Liver (tissue), 3 donors: ENCODE data around the gene ADAMTS7.

Experiments used
- SP1 ChIP-seq: IDR thresholded peaks from 2 replicates; pipeline ENCODE4 v1.6.1; 2018; ENCODE audit warnings: antibody characterized with exemption, mild to moderate bottlenecking
- TAF1 ChIP-seq: conservative IDR thresholded peaks from 2 replicates; pipeline ENCODE4 v1.6.1; 2016; ENCODE audit warnings: antibody characterized with exemption, mild to moderate bottlenecking
- YY1 ChIP-seq: IDR thresholded peaks from 2 replicates; pipeline ENCODE4 v1.6.1; 2016; ENCODE audit warnings: antibody characterized with exemption, mild to moderate bottlenecking
- TF ChIP-seq, protein P1 (sequence below): fragments of 150-350 bp; IDR thresholded peaks from 2 replicates; pipeline ENCODE4 v1.5.1; 2017; ENCODE audit warnings: improper control_type of control experiment, low read depth, low read length; ENCODE audit not compliant: missing input control
- TF ChIP-seq, protein P2 (sequence below): IDR thresholded peaks from 2 replicates; pipeline ENCODE4 v1.6.1; 2016; ENCODE audit warnings: antibody characterized with exemption, mild to moderate bottlenecking
- donor health status: healthy.
- donor health status: healthy.

DNA sequence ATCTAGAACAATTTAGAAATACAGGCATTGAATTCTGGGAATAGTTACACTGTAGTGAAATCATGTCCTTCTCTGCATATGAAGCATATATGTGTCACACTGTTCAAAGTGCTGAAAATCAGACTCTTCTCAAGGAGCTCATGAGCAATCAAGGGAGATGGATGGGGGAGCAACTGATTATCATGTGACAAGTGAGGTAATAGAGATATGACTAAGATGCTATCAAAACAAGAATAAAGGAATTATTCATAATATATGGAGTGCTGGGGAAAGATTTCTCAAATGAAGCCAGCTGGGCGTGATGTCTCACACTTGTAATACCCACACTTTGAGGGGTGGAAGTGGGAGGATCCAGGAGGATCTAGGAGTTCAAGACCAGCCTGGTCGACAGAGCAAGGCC is 95.3 kb downstream of the ADAMTS7 start:
- TF ChIP-seq TAF1, result no peak
- TF ChIP-seq, protein P1, sequence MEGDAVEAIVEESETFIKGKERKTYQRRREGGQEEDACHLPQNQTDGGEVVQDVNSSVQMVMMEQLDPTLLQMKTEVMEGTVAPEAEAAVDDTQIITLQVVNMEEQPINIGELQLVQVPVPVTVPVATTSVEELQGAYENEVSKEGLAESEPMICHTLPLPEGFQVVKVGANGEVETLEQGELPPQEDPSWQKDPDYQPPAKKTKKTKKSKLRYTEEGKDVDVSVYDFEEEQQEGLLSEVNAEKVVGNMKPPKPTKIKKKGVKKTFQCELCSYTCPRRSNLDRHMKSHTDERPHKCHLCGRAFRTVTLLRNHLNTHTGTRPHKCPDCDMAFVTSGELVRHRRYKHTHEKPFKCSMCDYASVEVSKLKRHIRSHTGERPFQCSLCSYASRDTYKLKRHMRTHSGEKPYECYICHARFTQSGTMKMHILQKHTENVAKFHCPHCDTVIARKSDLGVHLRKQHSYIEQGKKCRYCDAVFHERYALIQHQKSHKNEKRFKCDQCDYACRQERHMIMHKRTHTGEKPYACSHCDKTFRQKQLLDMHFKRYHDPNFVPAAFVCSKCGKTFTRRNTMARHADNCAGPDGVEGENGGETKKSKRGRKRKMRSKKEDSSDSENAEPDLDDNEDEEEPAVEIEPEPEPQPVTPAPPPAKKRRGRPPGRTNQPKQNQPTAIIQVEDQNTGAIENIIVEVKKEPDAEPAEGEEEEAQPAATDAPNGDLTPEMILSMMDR, result no peak
- no peak for TF ChIP-seq SP1
- TF ChIP-seq, protein P2, sequence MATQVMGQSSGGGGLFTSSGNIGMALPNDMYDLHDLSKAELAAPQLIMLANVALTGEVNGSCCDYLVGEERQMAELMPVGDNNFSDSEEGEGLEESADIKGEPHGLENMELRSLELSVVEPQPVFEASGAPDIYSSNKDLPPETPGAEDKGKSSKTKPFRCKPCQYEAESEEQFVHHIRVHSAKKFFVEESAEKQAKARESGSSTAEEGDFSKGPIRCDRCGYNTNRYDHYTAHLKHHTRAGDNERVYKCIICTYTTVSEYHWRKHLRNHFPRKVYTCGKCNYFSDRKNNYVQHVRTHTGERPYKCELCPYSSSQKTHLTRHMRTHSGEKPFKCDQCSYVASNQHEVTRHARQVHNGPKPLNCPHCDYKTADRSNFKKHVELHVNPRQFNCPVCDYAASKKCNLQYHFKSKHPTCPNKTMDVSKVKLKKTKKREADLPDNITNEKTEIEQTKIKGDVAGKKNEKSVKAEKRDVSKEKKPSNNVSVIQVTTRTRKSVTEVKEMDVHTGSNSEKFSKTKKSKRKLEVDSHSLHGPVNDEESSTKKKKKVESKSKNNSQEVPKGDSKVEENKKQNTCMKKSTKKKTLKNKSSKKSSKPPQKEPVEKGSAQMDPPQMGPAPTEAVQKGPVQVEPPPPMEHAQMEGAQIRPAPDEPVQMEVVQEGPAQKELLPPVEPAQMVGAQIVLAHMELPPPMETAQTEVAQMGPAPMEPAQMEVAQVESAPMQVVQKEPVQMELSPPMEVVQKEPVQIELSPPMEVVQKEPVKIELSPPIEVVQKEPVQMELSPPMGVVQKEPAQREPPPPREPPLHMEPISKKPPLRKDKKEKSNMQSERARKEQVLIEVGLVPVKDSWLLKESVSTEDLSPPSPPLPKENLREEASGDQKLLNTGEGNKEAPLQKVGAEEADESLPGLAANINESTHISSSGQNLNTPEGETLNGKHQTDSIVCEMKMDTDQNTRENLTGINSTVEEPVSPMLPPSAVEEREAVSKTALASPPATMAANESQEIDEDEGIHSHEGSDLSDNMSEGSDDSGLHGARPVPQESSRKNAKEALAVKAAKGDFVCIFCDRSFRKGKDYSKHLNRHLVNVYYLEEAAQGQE, result no peak
- TF ChIP-seq YY1, result no peak
